Measurements from ENCODE around the gene ITCH. TPM values are rescaled to one million over a fixed set of nuclear protein-coding genes. Genes with fewer than 3 reads are reported as not detected.

Gene ITCH
- total and polyA plus RNA-seq, 4 donors: 9.3 to 68.1 (median 30.4) TPM

DNA sequence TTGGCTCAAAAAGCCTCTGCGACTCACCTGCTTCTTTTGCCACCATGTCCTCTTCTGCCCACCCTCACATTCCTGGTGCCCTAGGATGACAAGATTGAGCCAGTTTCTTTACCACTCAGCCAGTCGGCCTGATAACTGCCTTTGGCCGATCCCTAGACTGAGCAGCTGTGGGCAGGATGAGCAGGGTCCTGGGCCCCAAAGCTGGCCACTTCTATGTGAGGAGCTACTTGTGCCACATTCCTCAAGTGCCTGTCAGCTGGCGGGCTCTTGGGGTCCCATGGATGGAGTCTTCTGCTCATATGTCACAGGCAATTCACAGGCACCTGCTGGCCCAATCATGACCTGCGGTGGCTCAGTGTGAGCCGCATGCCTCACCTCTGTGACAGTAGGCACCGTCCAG, 169.7 kb downstream of the ITCH start:
- TF ChIP-seq, protein P1, sequence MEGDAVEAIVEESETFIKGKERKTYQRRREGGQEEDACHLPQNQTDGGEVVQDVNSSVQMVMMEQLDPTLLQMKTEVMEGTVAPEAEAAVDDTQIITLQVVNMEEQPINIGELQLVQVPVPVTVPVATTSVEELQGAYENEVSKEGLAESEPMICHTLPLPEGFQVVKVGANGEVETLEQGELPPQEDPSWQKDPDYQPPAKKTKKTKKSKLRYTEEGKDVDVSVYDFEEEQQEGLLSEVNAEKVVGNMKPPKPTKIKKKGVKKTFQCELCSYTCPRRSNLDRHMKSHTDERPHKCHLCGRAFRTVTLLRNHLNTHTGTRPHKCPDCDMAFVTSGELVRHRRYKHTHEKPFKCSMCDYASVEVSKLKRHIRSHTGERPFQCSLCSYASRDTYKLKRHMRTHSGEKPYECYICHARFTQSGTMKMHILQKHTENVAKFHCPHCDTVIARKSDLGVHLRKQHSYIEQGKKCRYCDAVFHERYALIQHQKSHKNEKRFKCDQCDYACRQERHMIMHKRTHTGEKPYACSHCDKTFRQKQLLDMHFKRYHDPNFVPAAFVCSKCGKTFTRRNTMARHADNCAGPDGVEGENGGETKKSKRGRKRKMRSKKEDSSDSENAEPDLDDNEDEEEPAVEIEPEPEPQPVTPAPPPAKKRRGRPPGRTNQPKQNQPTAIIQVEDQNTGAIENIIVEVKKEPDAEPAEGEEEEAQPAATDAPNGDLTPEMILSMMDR (IDR thresholded peaks at IDR 0.05; ENCODE audit: control extremely low read depth, extremely low read depth): no peak
- Histone ChIP-seq H3K9me3 (ENCODE audit: control insufficient read depth in 4 of 4, insufficient read depth in 3 of 4, low read length in 3 of 4) (peaks cover 0 to 2% (median 0%) of the 10 kb centered on the region in 4 donors), H3K27me3 (ENCODE audit: control insufficient read depth in 3 of 3, insufficient read depth in 3 of 3, low read length in 2 of 3) (no peaks in the 10 kb centered on the region), H3K4me1 (ENCODE audit: control insufficient read depth in 5 of 5, insufficient read depth in 5 of 5, low read length in 5 of 5) (peaks cover 0 to 9% (median 0%) of the 10 kb centered on the region in 5 donors), H3K9ac (ENCODE audit: insufficient read depth in 1 of 2, low read length in 2 of 2) (no peak overlapping the region), H3K4me3 (no peak overlapping the region), H3K27ac (ENCODE audit: low read depth in 1 of 2, low read length in 1 of 2) (no peak overlapping the region), H3K36me3 (ENCODE audit: control insufficient read depth in 4 of 4, insufficient read depth in 4 of 4, low read length in 4 of 4) (peaks cover 14 to 49% (median 44%) of the 10 kb centered on the region in 4 donors)
- WGBS, 2 donors: 93 to 94% methylated on average over 7 of the region's 7 CpGs
- ATAC-seq (ENCODE audit: insufficient read depth, low FRiP score): no peak
- DNase-seq: no peak

DNA sequence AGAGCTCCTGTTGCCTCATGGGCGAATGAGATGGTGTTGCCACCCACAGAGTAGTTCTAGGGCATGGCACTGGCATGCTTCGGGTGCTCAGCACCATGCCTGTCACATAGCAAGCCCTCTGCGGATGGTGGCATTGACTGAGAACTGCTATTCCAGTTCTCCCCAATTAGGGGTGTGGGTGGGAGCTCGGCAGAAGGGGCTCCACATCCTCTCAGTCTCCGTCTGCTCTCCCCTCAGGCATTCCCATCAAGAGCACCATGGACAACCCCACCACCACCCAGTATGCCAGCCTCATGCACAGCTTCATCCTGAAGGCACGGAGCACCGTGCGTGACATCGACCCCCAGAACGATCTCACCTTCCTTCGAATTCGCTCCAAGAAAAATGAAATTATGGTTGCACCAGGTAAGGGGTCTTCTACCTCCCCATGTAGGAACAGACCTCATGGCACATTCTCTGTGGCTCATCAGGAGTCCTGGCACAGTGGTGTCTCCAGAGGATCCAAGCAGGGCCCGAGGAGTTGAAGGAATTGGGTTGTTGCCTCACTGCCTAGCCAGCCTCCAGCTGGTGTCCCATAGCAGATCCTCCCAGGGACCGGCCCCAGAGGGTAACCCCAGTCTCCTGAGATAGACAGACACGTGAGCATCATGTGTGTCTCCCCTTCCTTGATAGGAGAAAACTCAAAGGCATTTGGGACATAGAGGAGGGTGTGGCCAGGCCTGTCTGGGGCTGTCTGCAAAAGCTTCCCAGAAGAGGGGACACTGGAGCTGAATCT, 171.5 kb downstream of the ITCH start:
- DNase-seq (no peak), ATAC-seq (ENCODE audit: insufficient read depth, low FRiP score) (no peak)
- WGBS, 2 donors: 94% methylated on average over 15 of the region's 15 CpGs
- Histone ChIP-seq H3K27me3 (ENCODE audit: control insufficient read depth in 3 of 3, insufficient read depth in 3 of 3, low read length in 2 of 3) (no peaks in the 10 kb centered on the region), H3K9me3 (ENCODE audit: control insufficient read depth in 4 of 4, insufficient read depth in 3 of 4, low read length in 3 of 4) (peaks cover 0 to 2% (median 0%) of the 10 kb centered on the region in 4 donors), H3K4me1 (ENCODE audit: control insufficient read depth in 5 of 5, insufficient read depth in 5 of 5, low read length in 5 of 5) (peaks cover 0 to 7% (median 0%) of the 10 kb centered on the region in 5 donors), H3K9ac (ENCODE audit: insufficient read depth in 1 of 2, low read length in 2 of 2) (no peak overlapping the region), H3K36me3 (ENCODE audit: control insufficient read depth in 4 of 4, insufficient read depth in 4 of 4, low read length in 4 of 4) (peaks cover 14 to 49% (median 40%) of the 10 kb centered on the region in 4 donors), H3K4me3 (no peak overlapping the region), H3K27ac (ENCODE audit: low read depth in 1 of 2, low read length in 1 of 2) (no peak overlapping the region)
- TF ChIP-seq, protein P1 (IDR thresholded peaks at IDR 0.05; ENCODE audit: control extremely low read depth, extremely low read depth): no peak

DNA sequence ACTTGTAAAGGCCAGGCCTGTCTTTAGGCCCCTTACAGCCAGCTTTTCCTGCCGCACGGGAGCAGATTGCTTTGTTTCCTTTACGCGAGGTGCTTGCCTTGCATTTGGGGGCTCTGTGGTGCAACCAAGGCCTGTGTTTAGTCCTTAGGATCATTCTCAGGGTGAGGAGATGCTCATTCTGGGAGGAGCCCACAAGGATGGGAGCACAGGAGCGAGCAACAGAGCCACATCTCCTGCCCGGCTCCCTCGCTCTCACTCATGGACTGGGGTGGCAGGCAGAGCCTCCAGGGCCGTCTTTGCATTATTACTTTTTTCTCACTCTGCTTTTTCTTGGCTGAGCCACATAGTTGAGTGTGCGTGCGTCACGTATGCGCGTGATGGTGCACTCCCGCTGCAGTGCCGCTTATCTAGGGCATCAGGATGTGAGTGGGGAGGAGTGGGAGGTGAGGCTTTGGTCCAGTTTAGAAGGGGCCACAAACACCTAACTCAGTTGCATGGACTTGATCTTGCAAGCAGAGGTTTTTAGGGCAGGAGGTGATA, 172.3 kb downstream of the ITCH start:
- Histone ChIP-seq H3K27me3 (ENCODE audit: control insufficient read depth in 3 of 3, insufficient read depth in 3 of 3, low read length in 2 of 3) (no peaks in the 10 kb centered on the region), H3K4me1 (ENCODE audit: control insufficient read depth in 5 of 5, insufficient read depth in 5 of 5, low read length in 5 of 5) (peaks cover 0 to 1% (median 0%) of the 10 kb centered on the region in 5 donors), H3K36me3 (ENCODE audit: control insufficient read depth in 4 of 4, insufficient read depth in 4 of 4, low read length in 4 of 4) (peaks cover 12 to 48% (median 39%) of the 10 kb centered on the region in 4 donors), H3K4me3 (no peak overlapping the region), H3K9ac (ENCODE audit: insufficient read depth in 1 of 2, low read length in 2 of 2) (no peak overlapping the region), H3K27ac (ENCODE audit: low read depth in 1 of 2, low read length in 1 of 2) (no peak overlapping the region), H3K9me3 (ENCODE audit: control insufficient read depth in 4 of 4, insufficient read depth in 3 of 4, low read length in 3 of 4) (peaks cover 0 to 2% (median 0%) of the 10 kb centered on the region in 4 donors)
- ATAC-seq (ENCODE audit: insufficient read depth, low FRiP score): no peak
- TF ChIP-seq, protein P1 (IDR thresholded peaks at IDR 0.05; ENCODE audit: control extremely low read depth, extremely low read depth): no peak
- WGBS, 2 donors: 96 to 97% methylated on average over 15 of the region's 15 CpGs
- DNase-seq: no peak
